ENCODE results near the gene RAB20.
"Not testable (repeated sequence)": the region's sequence is repeated elsewhere in the genome, so short reads cannot be mapped to it uniquely, and the experiment has no call there.

Gene RAB20

GRCh38 chr13:110561344-110562035 lies at the start of gene RAB20:
RAB20 (minus strand) TSS chr13:110561722; CDS start chr13:110561519, 203 bp downstream.
- DNase-seq (ENCODE audit: low read depth in 2 of 2) = peak; percentile 28 to 38

- DNase-seq (ENCODE audit: low read depth in 2 of 2) = no peak
Observed at GRCh38 chr13:110610955-110611595, 49.6 kb upstream of the RAB20 start.

- no peak for DNase-seq (ENCODE audit: low read depth in 2 of 2)
Observed at GRCh38 chr13:110607675-110608224, 46.2 kb upstream of the RAB20 start.

- DNase-seq (ENCODE audit: low read depth in 2 of 2) = not testable (repeated sequence)
Observed at GRCh38 chr13:110606281-110606680, 44.8 kb upstream of the RAB20 start.

GRCh38 chr13:110605132-110605531 lies 43.6 kb upstream of the RAB20 start:
- DNase-seq (ENCODE audit: low read depth in 2 of 2) = no peak

GRCh38 chr13:110600980-110601379 lies 39.5 kb upstream of the RAB20 start:
- DNase-seq (ENCODE audit: low read depth in 2 of 2) = no peak

- no peak for DNase-seq (ENCODE audit: low read depth in 2 of 2)
Observed at GRCh38 chr13:110600261-110600819, 38.8 kb upstream of the RAB20 start.

GRCh38 chr13:110597041-110597689 lies 35.6 kb upstream of the RAB20 start:
- DNase-seq (ENCODE audit: low read depth in 2 of 2) = no peak

GRCh38 chr13:110593430-110594130 lies 32.1 kb upstream of the RAB20 start:
- no peak for DNase-seq (ENCODE audit: low read depth in 2 of 2)

GRCh38 chr13:110592665-110593064 lies 31.1 kb upstream of the RAB20 start:
- no peak for DNase-seq (ENCODE audit: low read depth in 2 of 2)

GRCh38 chr13:110590577-110590976 lies 29.1 kb upstream of the RAB20 start:
- no peak for DNase-seq (ENCODE audit: low read depth in 2 of 2)

GRCh38 chr13:110589793-110590390 lies 28.4 kb upstream of the RAB20 start:
- no peak for DNase-seq (ENCODE audit: low read depth in 2 of 2)

- DNase-seq (ENCODE audit: low read depth in 2 of 2) = no peak
Observed at GRCh38 chr13:110583178-110583865, 21.8 kb upstream of the RAB20 start.

GRCh38 chr13:110582421-110582954 lies 21.0 kb upstream of the RAB20 start:
- no peak for DNase-seq (ENCODE audit: low read depth in 2 of 2)

- no peak for DNase-seq (ENCODE audit: low read depth in 2 of 2)
Observed at GRCh38 chr13:110581506-110582185, 20.1 kb upstream of the RAB20 start.

- DNase-seq (ENCODE audit: low read depth in 2 of 2) = no peak
Observed at GRCh38 chr13:110580800-110581199, 19.3 kb upstream of the RAB20 start.

GRCh38 chr13:110578363-110578762 lies 16.8 kb upstream of the RAB20 start:
- DNase-seq (ENCODE audit: low read depth in 2 of 2) = no peak

GRCh38 chr13:110576736-110577476 lies 15.4 kb upstream of the RAB20 start:
- no peak for DNase-seq (ENCODE audit: low read depth in 2 of 2)

GRCh38 chr13:110576070-110576394 lies 14.5 kb upstream of the RAB20 start:
- no peak for DNase-seq (ENCODE audit: low read depth in 2 of 2)
